HFFc6 (cell line): Measurements from ENCODE around the gene ZNF550. TPM values are rescaled to one million over a fixed set of nuclear protein-coding genes. Genes with fewer than 3 reads are reported as not detected.

Experiments used
- DNase-seq: peaks from one replicate; pipeline ENCODE4 v3.0.0-alpha.2; 2018
- H3K27ac Mint-ChIP-seq: 2 replicates; pipeline ENCODE4 v1.8.0; 2020; ENCODE audit warnings: mild to moderate bottlenecking, mixed read lengths
- H3K27me3 Mint-ChIP-seq: 2 replicates; pipeline ENCODE4 v1.8.0; 2021; ENCODE audit warnings: mild to moderate bottlenecking, moderate library complexity, mixed read lengths; ENCODE audit not compliant: insufficient read depth
- H3K36me3 Mint-ChIP-seq: 2 replicates; pipeline ENCODE4 v1.8.0; 2021; ENCODE audit warnings: low read depth, mixed read lengths
- H3K4me1 Mint-ChIP-seq: 2 replicates; pipeline ENCODE4 v1.8.0; 2020; ENCODE audit warnings: low read depth, mixed read lengths
- H3K4me3 Mint-ChIP-seq: 2 replicates; pipeline ENCODE4 v1.8.0; 2020; ENCODE audit warnings: mild to moderate bottlenecking, moderate library complexity, mixed read lengths
- H3K9me3 Mint-ChIP-seq: 2 replicates; pipeline ENCODE4 v1.8.0; 2020; ENCODE audit warnings: mild to moderate bottlenecking, mixed read lengths
- total RNA-seq, 6 experiments: library from RNA; stranded (reverse); fragmentation: NEBNext Ultra II Directional; extraction: Animal tissue kit (Norgen Biotek cat#: 25700); gene quantifications; 2 replicates in 1 of 6; 3 replicates in 5 of 6; pipeline ENCODE4 v1.2.3, GENCODE V29; 2021
- TF ChIP-seq, protein P1 (sequence below): fragments of 200-600 bp; sonication (generic); IDR thresholded peaks from 2 replicates; pipeline ENCODE4 v1.5.0; 2021; ENCODE audit warnings: antibody characterized with exemption, mild to moderate bottlenecking

The ZNF550 gene
- total RNA-seq, 6 experiments from 2014 or later, result 4.8 to 8.5 (median 5.6) TPM

DNA sequence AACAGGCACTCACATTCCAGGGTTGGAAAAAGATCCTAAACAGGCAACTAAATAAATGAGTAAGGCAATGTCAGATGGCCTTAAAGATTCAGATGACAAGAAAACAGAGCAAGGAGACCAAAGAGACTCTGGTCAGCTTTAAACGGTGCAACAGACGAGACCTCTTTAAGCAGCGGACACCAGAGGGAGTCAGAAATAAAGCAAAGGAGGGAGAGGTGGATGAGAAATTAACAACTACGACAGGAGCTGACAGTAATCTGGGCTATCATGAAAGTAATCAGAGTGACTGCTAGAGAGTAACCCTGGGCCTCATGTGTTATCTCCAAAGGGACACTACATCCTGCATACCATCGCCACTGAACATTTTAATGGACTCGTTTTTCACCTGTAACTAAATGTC, 1.1 kb downstream of the ZNF550 start:
- Mint-ChIP-seq H3K36me3 (peaks cover 64% of the 10 kb centered on the region), H3K27me3 (peaks cover 6% of the 10 kb centered on the region), H3K27ac (peak overlapping the region; percentile 89), H3K4me3 (peak overlapping the region; percentile 98), H3K9me3 (peaks cover 44% of the 10 kb centered on the region), H3K4me1 (peaks cover 33% of the 10 kb centered on the region)
- DNase-seq, result peak; percentile 10
- TF ChIP-seq, protein P1, sequence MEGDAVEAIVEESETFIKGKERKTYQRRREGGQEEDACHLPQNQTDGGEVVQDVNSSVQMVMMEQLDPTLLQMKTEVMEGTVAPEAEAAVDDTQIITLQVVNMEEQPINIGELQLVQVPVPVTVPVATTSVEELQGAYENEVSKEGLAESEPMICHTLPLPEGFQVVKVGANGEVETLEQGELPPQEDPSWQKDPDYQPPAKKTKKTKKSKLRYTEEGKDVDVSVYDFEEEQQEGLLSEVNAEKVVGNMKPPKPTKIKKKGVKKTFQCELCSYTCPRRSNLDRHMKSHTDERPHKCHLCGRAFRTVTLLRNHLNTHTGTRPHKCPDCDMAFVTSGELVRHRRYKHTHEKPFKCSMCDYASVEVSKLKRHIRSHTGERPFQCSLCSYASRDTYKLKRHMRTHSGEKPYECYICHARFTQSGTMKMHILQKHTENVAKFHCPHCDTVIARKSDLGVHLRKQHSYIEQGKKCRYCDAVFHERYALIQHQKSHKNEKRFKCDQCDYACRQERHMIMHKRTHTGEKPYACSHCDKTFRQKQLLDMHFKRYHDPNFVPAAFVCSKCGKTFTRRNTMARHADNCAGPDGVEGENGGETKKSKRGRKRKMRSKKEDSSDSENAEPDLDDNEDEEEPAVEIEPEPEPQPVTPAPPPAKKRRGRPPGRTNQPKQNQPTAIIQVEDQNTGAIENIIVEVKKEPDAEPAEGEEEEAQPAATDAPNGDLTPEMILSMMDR, result no peak

DNA sequence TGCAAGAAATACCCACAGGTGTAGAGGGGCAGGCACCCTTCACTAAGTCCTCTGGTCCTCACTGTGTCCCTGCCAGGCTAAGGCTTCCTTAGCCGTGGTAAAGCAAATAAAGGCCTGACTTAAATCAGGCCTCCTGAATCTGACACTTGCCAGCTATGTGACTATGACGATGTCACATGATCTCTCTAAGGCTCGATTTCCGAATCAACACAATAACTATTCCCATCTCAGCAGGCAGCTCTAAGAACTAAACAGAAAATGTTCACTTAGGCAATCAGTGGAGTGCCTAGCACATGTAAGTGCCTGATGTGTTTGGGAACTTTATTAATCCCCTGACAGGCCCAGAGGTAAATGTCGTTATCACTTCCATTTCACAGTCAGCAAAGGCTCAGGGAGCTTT, 2.0 kb downstream of the ZNF550 start:
- H3K4me3 Mint-ChIP-seq, result no peak overlapping the region; the same call in 1 of the 2 replicates
- peaks cover 6% of the 10 kb centered on the region for H3K27me3 Mint-ChIP-seq
- TF ChIP-seq, protein P1, result no peak
- H3K27ac Mint-ChIP-seq, result no peak overlapping the region
- peaks cover 33% of the 10 kb centered on the region for H3K4me1 Mint-ChIP-seq
- peaks cover 45% of the 10 kb centered on the region for H3K9me3 Mint-ChIP-seq
- H3K36me3 Mint-ChIP-seq, result peaks cover 69% of the 10 kb centered on the region
- DNase-seq, result no peak

DNA sequence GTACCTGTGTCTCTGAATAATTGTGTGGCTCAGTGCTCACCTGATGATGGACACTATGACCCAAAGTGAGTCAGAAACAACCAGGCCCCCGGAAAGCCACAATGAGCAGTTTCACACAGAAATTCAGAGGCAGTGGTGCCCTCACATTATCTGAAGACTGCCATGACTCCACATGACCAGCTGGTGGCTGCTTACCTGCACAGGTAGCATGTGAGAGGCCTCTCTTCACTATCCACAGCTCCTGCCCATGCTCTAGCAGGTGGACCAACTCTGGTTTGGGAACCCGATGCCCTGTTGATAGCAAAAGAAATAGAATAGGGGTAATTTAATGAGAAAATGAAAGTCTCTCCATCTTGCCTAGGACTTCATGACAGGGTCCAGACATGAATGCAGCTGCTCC, 7.2 kb downstream of the ZNF550 start:
- no peak for DNase-seq
- no peak overlapping the region for H3K4me3 Mint-ChIP-seq
- no peaks in the 10 kb centered on the region for H3K27me3 Mint-ChIP-seq
- H3K4me1 Mint-ChIP-seq, result no peaks in the 10 kb centered on the region
- peaks cover 98% of the 10 kb centered on the region for H3K36me3 Mint-ChIP-seq
- no peak overlapping the region for H3K27ac Mint-ChIP-seq
- TF ChIP-seq, protein P1, result no peak
- H3K9me3 Mint-ChIP-seq, result peaks cover 72% of the 10 kb centered on the region

DNA sequence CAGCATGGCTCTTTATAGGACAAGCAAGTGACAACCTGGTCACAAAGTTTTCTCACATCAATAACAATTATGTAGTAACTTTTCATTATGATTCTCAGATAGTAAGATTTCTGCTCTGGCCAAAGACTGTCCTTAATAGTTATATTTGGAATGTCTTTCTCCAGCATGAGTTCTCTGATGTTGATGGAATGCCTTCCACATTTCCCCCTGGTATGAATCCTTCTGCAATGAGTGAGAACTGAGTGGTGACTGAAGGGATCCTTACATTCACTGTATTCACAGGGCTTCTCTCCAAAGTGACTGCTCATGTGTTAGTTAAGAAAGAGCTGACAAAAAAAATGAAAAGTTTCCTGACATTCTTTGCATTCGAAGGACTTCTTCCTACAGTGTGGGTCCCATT, 13.2 kb downstream of the ZNF550 start:
- Mint-ChIP-seq H3K4me3 (no peak overlapping the region), H3K36me3 (peaks cover 100% of the 10 kb centered on the region), H3K27me3 (no peaks in the 10 kb centered on the region; the same call in 1 of the 2 replicates), H3K4me1 (no peaks in the 10 kb centered on the region), H3K27ac (no peak overlapping the region), H3K9me3 (peaks cover 99% of the 10 kb centered on the region)
- TF ChIP-seq, protein P1, result no peak
- DNase-seq, result no peak

DNA sequence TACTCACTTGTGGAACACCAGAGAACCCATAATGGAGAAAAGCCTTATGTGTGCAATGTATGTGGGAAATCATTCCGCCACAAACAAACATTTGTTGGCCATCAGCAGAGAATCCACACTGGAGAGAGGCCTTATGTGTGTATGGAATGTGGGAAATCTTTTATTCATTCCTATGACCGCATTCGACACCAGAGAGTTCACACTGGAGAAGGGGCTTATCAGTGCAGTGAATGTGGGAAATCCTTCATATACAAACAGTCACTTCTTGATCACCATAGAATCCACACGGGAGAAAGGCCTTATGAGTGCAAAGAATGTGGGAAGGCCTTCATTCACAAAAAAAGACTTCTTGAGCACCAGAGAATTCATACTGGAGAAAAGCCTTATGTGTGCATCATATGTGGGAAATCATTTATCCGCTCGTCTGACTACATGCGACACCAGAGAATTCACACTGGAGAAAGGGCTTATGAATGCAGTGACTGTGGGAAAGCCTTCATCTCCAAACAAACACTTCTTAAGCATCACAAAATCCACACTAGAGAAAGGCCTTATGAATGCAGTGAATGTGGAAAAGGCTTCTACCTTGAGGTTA, 21.6 kb downstream of the ZNF550 start:
- TF ChIP-seq, protein P1, result no peak
- H3K27me3 Mint-ChIP-seq, result no peaks in the 10 kb centered on the region; the same call in 1 of the 2 replicates
- no peak for DNase-seq
- H3K27ac Mint-ChIP-seq, result no peak overlapping the region
- H3K36me3 Mint-ChIP-seq, result peaks cover 94% of the 10 kb centered on the region
- no peak overlapping the region for H3K4me3 Mint-ChIP-seq
- no peaks in the 10 kb centered on the region for H3K4me1 Mint-ChIP-seq
- H3K9me3 Mint-ChIP-seq, result peaks cover 98% of the 10 kb centered on the region
